Measurements from ENCODE around the gene FOSL1. TPM values are rescaled to one million over a fixed set of nuclear protein-coding genes. Genes with fewer than 3 reads are reported as not detected.

FOSL1 gene
- total RNA-seq, 2 donors from 2014 or later, result 1.8 TPM; not detected in 1

GRCh38 chr11:65883058-65883761 lies 17.0 kb downstream of the FOSL1 start:
- H3K4me3 ChIP-seq (ENCODE audit: low read length), result no peak overlapping the region
- Mint-ChIP-seq H3K36me3 (ENCODE audit: low read depth) (peaks cover 44% of the 10 kb centered on the region), H3K4me3 (no peak overlapping the region), H3K9me3 (no peaks in the 10 kb centered on the region), H3K27ac (no peak overlapping the region), H3K4me1 (peaks cover 15% of the 10 kb centered on the region), H3K27me3 (ENCODE audit: insufficient read depth) (peaks cover 2% of the 10 kb centered on the region)
- no peaks in the 10 kb centered on the region for H3K4me1 ChIP-seq (ENCODE audit: control insufficient read depth, insufficient read depth, low read length)
- no peaks in the 10 kb centered on the region for H3K27me3 ChIP-seq (ENCODE audit: control insufficient read depth, insufficient read depth, low read length, poor library complexity, severe bottlenecking)
- DNase-seq, result no peak
- no peaks in the 10 kb centered on the region for H3K9me3 ChIP-seq (ENCODE audit: control insufficient read depth, low read length)
- H3K9ac ChIP-seq (ENCODE audit: extremely low read depth, low read length, poor library complexity, severe bottlenecking), result no peak overlapping the region
- 95 to 100% methylated on average over 8 to 13 of the region's 13 CpGs for WGBS, 2 experiments (ENCODE audit: insufficient coverage in 1 of 2, insufficient read length in 1 of 2)
- TF ChIP-seq, protein P1, sequence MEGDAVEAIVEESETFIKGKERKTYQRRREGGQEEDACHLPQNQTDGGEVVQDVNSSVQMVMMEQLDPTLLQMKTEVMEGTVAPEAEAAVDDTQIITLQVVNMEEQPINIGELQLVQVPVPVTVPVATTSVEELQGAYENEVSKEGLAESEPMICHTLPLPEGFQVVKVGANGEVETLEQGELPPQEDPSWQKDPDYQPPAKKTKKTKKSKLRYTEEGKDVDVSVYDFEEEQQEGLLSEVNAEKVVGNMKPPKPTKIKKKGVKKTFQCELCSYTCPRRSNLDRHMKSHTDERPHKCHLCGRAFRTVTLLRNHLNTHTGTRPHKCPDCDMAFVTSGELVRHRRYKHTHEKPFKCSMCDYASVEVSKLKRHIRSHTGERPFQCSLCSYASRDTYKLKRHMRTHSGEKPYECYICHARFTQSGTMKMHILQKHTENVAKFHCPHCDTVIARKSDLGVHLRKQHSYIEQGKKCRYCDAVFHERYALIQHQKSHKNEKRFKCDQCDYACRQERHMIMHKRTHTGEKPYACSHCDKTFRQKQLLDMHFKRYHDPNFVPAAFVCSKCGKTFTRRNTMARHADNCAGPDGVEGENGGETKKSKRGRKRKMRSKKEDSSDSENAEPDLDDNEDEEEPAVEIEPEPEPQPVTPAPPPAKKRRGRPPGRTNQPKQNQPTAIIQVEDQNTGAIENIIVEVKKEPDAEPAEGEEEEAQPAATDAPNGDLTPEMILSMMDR (conservative IDR thresholded peaks at IDR 0.05), result no peak
- no peak overlapping the region for H3K27ac ChIP-seq (ENCODE audit: low read depth, low read length)
- peaks cover 39% of the 10 kb centered on the region for H3K36me3 ChIP-seq (ENCODE audit: control insufficient read depth, insufficient read depth, low read length)

DNA sequence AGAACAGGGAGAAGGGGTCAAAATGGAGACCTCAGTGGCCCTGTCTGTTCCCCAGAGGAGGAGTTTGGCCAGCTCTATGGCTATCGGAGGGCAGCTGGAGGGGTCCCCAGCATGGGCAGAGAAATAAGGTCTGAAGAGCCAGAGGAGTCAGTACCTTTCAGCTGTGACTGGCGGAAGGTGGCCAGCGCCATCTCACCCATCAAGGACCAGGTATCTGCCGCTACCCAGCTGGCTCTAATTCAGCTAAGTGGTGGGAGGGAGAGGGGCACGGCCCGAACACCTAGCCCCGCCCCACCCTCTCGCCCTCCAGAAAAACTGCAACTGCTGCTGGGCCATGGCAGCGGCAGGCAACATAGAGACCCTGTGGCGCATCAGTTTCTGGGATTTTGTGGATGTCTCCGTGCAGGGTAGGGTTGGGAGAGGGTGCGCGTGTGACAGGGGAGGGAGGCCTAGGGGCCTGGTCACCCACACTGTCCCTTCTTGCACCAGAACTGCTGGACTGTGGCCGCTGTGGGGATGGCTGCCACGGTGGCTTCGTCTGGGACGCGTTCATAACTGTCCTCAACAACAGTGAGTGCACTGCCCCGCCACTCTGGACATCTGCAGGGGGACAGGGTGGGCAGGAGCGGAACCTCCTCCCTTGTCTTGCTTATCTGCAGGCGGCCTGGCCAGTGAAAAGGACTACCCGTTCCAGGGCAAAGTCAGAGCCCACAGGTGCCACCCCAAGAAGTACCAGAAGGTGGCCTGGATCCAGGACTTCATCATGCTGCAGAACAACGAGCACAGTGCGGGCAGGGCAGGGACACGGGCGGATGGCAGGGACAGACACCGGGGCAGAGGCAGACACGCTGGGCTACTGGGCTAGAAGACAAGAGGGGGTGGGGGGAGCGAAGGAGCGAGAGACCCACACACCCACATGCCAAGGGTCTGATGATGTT lies 17.8 kb downstream of the FOSL1 start:
- H3K27me3 Mint-ChIP-seq (ENCODE audit: insufficient read depth), result peaks cover 5% of the 10 kb centered on the region
- H3K36me3 Mint-ChIP-seq (ENCODE audit: low read depth), result peaks cover 44% of the 10 kb centered on the region
- no peak overlapping the region for H3K9ac ChIP-seq (ENCODE audit: extremely low read depth, low read length, poor library complexity, severe bottlenecking)
- H3K4me3 Mint-ChIP-seq, result no peak overlapping the region
- no peak overlapping the region for H3K4me3 ChIP-seq (ENCODE audit: low read length)
- H3K36me3 ChIP-seq (ENCODE audit: control insufficient read depth, insufficient read depth, low read length), result peaks cover 39% of the 10 kb centered on the region
- H3K9me3 Mint-ChIP-seq, result no peaks in the 10 kb centered on the region
- no peak for DNase-seq
- whole genome bisulfite sequencing, 2 experiments (ENCODE audit: insufficient coverage in 1 of 2, insufficient read length in 1 of 2), result 95% methylated on average over 23 to 29 of the region's 30 CpGs
- TF ChIP-seq, protein P1 (conservative IDR thresholded peaks at IDR 0.05), result no peak
- H3K4me1 ChIP-seq (ENCODE audit: control insufficient read depth, insufficient read depth, low read length), result no peaks in the 10 kb centered on the region
- no peaks in the 10 kb centered on the region for H3K27me3 ChIP-seq (ENCODE audit: control insufficient read depth, insufficient read depth, low read length, poor library complexity, severe bottlenecking)
- no peak overlapping the region for H3K27ac Mint-ChIP-seq
- peaks cover 12% of the 10 kb centered on the region for H3K4me1 Mint-ChIP-seq
- H3K9me3 ChIP-seq (ENCODE audit: control insufficient read depth, low read length), result no peaks in the 10 kb centered on the region
- H3K27ac ChIP-seq (ENCODE audit: low read depth, low read length), result no peak overlapping the region

GRCh38 chr11:65880844-65881421 lies 19.3 kb downstream of the FOSL1 start:
- no peak for DNase-seq
- Mint-ChIP-seq H3K36me3 (ENCODE audit: low read depth) (peaks cover 34% of the 10 kb centered on the region), H3K27me3 (ENCODE audit: insufficient read depth) (peaks cover 8% of the 10 kb centered on the region), H3K4me3 (no peak overlapping the region), H3K4me1 (peaks cover 2% of the 10 kb centered on the region), H3K9me3 (no peaks in the 10 kb centered on the region), H3K27ac (no peak overlapping the region)
- H3K27ac ChIP-seq (ENCODE audit: low read depth, low read length), result no peak overlapping the region
- no peaks in the 10 kb centered on the region for H3K27me3 ChIP-seq (ENCODE audit: control insufficient read depth, insufficient read depth, low read length, poor library complexity, severe bottlenecking)
- H3K9ac ChIP-seq (ENCODE audit: extremely low read depth, low read length, poor library complexity, severe bottlenecking), result no peak overlapping the region
- WGBS, 2 experiments (ENCODE audit: insufficient coverage in 1 of 2, insufficient read length in 1 of 2), result 93 to 98% methylated on average over 4 to 7 of the region's 7 CpGs
- no peaks in the 10 kb centered on the region for H3K4me1 ChIP-seq (ENCODE audit: control insufficient read depth, insufficient read depth, low read length)
- no peak overlapping the region for H3K4me3 ChIP-seq (ENCODE audit: low read length)
- TF ChIP-seq, protein P1 (conservative IDR thresholded peaks at IDR 0.05), result no peak
- H3K9me3 ChIP-seq (ENCODE audit: control insufficient read depth, low read length), result no peaks in the 10 kb centered on the region
- peaks cover 35% of the 10 kb centered on the region for H3K36me3 ChIP-seq (ENCODE audit: control insufficient read depth, insufficient read depth, low read length)

Data from endodermal cell (in vitro differentiated cells).